Subcutaneous adipose tissue (tissue), 4 donors: Measurements from ENCODE around the gene OR11A1. TPM values are rescaled to one million over a fixed set of nuclear protein-coding genes. Genes with fewer than 3 reads are reported as not detected.

Source experiments
- CTCF ChIP-seq: fragments of 450-650 bp; IDR thresholded peaks from one replicate; pipeline ENCODE4 v1.5.1; 2016; ENCODE audit warnings: low read depth, mild to moderate bottlenecking, control low read depth, antibody characterized with exemption, moderate library complexity
- total RNA-seq, 4 donors: library from RNA; depleted of rRNA; stranded (reverse); fragments of >200 nt; gene quantifications; one replicate each; pipeline ENCODE4 v1.1.0, GENCODE V29; 2016

Gene OR11A1, protein sequence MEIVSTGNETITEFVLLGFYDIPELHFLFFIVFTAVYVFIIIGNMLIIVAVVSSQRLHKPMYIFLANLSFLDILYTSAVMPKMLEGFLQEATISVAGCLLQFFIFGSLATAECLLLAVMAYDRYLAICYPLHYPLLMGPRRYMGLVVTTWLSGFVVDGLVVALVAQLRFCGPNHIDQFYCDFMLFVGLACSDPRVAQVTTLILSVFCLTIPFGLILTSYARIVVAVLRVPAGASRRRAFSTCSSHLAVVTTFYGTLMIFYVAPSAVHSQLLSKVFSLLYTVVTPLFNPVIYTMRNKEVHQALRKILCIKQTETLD
- not detected for total RNA-seq

DNA sequence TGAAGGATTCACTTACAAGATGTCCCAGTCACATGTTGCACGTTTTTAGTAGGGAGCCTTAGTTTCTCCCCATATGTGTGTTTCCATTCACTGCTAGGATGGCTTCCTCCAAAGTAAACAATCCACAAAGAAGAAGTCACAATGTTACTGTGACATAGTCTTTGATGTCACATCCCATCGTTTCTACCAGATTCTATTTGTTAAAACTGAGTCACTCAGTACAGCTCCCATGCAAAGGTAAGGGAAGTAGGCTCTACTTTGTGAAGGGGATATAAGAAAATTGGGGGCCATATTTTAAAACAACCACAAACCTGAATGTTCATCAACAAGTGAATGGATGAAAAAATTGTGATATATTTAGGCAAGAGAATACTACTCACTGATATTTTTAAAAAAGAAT, at the start of gene OR11A1, which contains the start of gene OR2H1:
TSS of gene OR11A1 (minus strand) at position 101 of the 400 bp plus-strand sequence. CDS start 29,430 bp downstream, outside the sequence.
TSS of gene OR2H1 (plus strand) at position 185 of the 400 bp plus-strand sequence. CDS start 4,615 bp downstream, outside the sequence.
- no peak for TF ChIP-seq CTCF

- TF ChIP-seq CTCF: no peak
These were observed 49.7 kb upstream of the OR11A1 start for GRCh38 chr6:29506446-29507067.

DNA sequence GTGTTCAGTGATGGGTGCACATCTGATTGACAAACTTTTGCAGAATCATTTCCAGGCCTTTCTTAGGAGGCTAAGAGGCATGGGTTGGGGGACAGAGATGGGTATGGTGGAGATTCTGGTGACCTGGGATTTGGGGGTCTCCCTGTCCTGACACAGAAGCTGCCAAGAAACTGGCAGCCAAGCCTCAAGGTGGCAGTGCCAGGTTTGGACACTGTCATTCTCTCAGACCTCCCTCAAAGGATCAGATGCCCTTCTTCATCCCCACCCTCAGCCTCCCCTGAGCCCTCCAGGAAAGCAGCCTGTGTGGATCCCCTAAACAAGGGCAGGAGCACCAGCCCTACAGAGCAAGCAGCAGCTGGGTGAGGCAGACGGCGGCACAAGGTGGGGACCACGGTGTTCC, 48.9 kb upstream of the OR11A1 start:
- TF ChIP-seq CTCF: no peak

DNA sequence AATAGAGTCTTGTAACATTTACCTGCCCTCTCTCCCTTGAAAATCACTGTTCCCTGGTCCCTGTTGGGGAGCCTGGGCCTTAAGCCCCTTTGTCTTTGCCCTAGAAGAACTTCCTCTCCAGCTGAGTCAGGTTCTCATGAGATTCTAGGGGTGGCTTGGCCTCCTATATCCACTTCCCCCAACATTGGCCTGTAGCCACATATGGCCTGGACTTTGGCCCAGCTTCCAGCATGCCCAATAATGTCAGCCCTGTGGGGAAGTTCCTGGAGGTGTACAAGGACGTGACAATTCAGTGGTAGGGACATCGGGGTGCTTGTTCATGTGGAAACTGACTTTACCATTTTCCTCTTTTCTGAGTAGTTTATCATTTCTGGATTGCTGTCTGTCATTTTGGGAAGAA, 48.1 kb upstream of the OR11A1 start:
- TF ChIP-seq CTCF: no peak

DNA sequence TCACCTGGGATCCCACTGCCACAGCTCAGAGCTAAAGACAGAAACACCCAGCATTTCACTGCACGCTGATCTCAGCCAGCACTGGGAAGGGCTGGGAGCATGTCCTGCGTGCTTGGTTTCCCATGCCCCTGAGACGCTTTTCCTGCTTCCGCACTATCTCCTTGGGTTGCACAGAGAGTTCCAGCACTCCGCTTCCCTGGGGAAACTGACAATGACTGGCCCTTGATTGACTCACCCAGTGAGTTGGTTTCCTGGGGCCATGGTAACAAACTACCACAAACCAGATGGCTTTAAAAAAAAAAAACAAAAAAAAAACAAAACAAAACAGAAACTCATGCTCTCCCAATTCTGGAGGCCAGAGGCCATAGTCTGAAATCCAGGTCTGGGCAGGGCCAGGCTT, 45.7 kb upstream of the OR11A1 start:
- no peak for TF ChIP-seq CTCF

DNA sequence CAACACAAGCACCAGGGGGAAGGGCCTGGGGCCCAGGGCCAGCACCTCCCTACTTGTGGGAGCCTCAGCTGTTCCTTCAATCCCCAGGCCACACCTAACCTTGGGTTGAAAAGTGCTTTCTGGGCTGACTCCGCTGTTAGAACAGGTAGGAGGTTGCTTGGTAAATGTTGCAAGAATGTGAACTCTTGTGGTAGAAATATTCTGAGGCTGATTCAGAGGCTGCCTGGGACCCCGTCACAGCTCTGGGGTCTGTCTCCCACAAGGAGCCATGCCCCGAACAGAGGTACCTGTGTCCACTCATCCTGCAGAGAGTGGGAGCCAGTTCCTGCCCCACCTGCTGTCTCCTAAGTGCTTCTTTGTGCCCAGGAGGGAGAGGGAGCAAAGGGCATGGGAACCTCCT, 45.3 kb upstream of the OR11A1 start:
- TF ChIP-seq CTCF: no peak

DNA sequence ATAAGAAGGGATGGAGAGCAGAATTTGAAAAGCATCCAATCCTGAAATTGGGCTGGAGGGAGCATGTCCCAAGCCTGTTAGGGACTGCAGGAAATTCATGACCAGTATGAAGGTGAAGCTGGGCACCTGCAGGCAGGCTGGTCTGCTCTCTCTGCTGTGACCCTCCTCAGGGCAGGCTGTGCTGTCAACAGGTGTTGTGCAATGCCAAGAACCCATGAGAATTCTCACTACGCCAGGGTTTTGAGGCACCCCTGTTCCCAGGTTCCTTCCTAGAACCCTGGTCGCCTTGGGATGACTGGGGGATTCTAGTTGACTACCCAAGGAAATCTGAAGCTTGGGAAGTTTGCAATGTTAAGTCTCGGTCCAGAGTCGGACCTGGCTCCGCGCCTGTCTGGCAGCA, 44.2 kb upstream of the OR11A1 start:
- TF ChIP-seq CTCF: no peak
